Measurements from ENCODE around the gene VIM.

Gene VIM

DNA sequence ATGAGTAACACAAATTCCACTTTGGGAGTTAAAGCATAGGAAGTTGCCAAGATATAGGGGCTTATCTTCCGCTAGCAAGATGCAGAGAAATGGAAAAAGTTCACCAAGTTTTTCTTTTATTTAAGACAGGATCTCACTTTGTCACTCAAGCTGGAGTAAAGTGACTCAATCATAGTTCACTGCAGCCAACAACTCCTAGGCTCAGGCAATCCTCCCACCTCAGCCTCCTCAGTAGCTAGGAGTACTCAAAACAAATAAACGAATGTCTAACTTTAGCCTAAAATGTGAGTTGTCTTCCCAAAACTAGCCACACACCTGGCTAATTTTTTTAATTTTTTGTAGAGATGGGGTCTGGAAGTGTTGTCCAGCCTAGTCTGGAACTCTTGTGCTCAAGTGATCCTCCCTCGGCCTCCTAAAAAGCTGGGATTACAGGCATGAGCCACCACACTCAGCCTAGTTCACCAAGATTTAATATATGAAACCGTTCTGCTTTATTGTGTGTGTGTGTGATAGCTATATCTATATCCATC lies 9.9 kb downstream of the VIM start:
- no peak for DNase-seq (ENCODE audit: low read depth in 1 of 2, low spot score in 1 of 2)
- Histone ChIP-seq H3K27ac (replicated peaks) (no peak overlapping the region), H3K27me3 (ENCODE audit: insufficient read depth, poor library complexity, severe bottlenecking) (no peaks in the 10 kb centered on the region), H3K4me3 (replicated peaks; ENCODE audit: insufficient read depth, low read length) (no peak overlapping the region)
- TF ChIP-seq GABPA (IDR thresholded peaks at IDR 0.05; ENCODE audit: low read depth): no peak
- no peak for TF ChIP-seq CTCF (IDR thresholded peaks at IDR 0.05; ENCODE audit: insufficient read depth, low read length)
- TF ChIP-seq REST (IDR thresholded peaks at IDR 0.05; ENCODE audit: insufficient replicate concordance, low read depth): no peak
- TF ChIP-seq SPI1 (IDR thresholded peaks at IDR 0.05; ENCODE audit: borderline replicate concordance, low read depth): no peak
- no peak for TF ChIP-seq POLR2AphosphoS5 (IDR thresholded peaks at IDR 0.05; ENCODE audit: low read depth)

- Histone ChIP-seq H3K4me3 (replicated peaks; ENCODE audit: insufficient read depth, low read length) (no peak overlapping the region), H3K27ac (replicated peaks) (no peak overlapping the region), H3K27me3 (ENCODE audit: insufficient read depth, poor library complexity, severe bottlenecking) (no peaks in the 10 kb centered on the region)
- DNase-seq (ENCODE audit: low read depth in 1 of 2, low spot score in 1 of 2): no peak
- TF ChIP-seq POLR2AphosphoS5 (IDR thresholded peaks at IDR 0.05; ENCODE audit: low read depth) (no peak), SPI1 (IDR thresholded peaks at IDR 0.05; ENCODE audit: borderline replicate concordance, low read depth) (no peak), CTCF (IDR thresholded peaks at IDR 0.05; ENCODE audit: insufficient read depth, low read length) (no peak)
Measured at GRCh38 chr10:17238445-17239291, 10.6 kb downstream of the VIM start.

- DNase-seq (ENCODE audit: low read depth in 1 of 2, low spot score in 1 of 2): no peak
- no peak overlapping the region for H3K27ac ChIP-seq (replicated peaks)
- no peak for TF ChIP-seq SPI1 (IDR thresholded peaks at IDR 0.05; ENCODE audit: borderline replicate concordance, low read depth)
- no peak for TF ChIP-seq POLR2AphosphoS5 (IDR thresholded peaks at IDR 0.05; ENCODE audit: low read depth)
- TF ChIP-seq REST (IDR thresholded peaks at IDR 0.05; ENCODE audit: insufficient replicate concordance, low read depth): no peak
- TF ChIP-seq CTCF (IDR thresholded peaks at IDR 0.05; ENCODE audit: insufficient read depth, low read length): no peak
- no peak for TF ChIP-seq GABPA (IDR thresholded peaks at IDR 0.05; ENCODE audit: low read depth)
- no peaks in the 10 kb centered on the region for H3K27me3 ChIP-seq (ENCODE audit: insufficient read depth, poor library complexity, severe bottlenecking)
- H3K4me3 ChIP-seq (replicated peaks; ENCODE audit: insufficient read depth, low read length): no peak overlapping the region
Measured at GRCh38 chr10:17239345-17240085, 11.5 kb downstream of the VIM start.
